Nephron (organoid): ENCODE results near the gene PDE11A.

Source experiments
- H3K27ac Mint-ChIP-seq, 3 experiments: 2 replicates each; pipeline ENCODE4 v1.8.0; 2020; ENCODE audit warnings: mixed read lengths in 3 of 3, mild to moderate bottlenecking in 2 of 3, moderate library complexity in 1 of 3
- H3K27me3 Mint-ChIP-seq: 2 replicates; pipeline ENCODE4 v1.8.0; 2021; ENCODE audit warnings: low read depth, mild to moderate bottlenecking, moderate library complexity, mixed read lengths
- H3K36me3 Mint-ChIP-seq: 2 replicates; pipeline ENCODE4 v1.8.0; 2020; ENCODE audit warnings: low read depth, mixed read lengths
- H3K4me1 Mint-ChIP-seq: 2 replicates; pipeline ENCODE4 v1.8.0; 2020; ENCODE audit warnings: mixed read lengths
- H3K4me3 Mint-ChIP-seq, 3 experiments: 2 replicates each; pipeline ENCODE4 v1.8.0; 2020; ENCODE audit warnings: mild to moderate bottlenecking in 3 of 3, mixed read lengths in 3 of 3, moderate library complexity in 2 of 3
- H3K9me3 Mint-ChIP-seq: 2 replicates; pipeline ENCODE4 v1.8.0; 2020; ENCODE audit warnings: mixed read lengths
- TF ChIP-seq, protein P1 (sequence below), 3 experiments: fragments of 200-600 bp; sonication (generic); IDR thresholded peaks; one replicate each; pipeline ENCODE4 v1.5.0; 2021; ENCODE audit warnings: antibody characterized with exemption in 3 of 3; ENCODE audit not compliant: unreplicated experiment in 3 of 3

PDE11A gene

DNA sequence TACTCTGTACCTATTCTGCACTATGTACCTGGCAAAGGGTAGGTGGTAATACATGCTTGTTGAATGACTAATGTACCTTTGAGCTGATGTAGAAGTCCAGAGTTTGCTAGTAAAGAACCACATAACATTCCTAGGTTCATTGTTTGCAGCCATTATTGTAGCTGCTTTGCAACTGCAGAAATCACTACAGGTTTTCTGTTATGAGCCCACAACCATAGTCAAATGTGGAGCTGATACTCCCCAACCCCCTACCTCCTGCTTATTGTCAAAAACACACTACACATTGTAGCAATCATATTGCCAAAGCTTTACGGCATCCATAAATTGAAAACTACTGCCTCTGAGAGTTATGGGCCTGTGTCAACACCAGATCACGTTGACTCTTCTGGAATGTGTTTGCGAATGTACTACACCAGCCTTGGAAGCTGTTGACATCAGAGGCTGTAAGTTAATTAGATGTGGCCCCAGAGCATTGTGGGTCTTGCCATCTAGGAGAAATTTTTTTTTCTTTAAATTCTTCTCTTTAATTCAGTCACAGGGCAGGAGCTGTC lies 493.0 kb downstream of the PDE11A start:
- Mint-ChIP-seq H3K27me3 (peaks cover 4% of the 10 kb centered on the region), H3K4me1 (no peaks in the 10 kb centered on the region), H3K4me3 (no peak overlapping the region), H3K27ac (no peak overlapping the region), H3K36me3 (no peaks in the 10 kb centered on the region), H3K9me3 (no peaks in the 10 kb centered on the region)
- TF ChIP-seq, protein P1, sequence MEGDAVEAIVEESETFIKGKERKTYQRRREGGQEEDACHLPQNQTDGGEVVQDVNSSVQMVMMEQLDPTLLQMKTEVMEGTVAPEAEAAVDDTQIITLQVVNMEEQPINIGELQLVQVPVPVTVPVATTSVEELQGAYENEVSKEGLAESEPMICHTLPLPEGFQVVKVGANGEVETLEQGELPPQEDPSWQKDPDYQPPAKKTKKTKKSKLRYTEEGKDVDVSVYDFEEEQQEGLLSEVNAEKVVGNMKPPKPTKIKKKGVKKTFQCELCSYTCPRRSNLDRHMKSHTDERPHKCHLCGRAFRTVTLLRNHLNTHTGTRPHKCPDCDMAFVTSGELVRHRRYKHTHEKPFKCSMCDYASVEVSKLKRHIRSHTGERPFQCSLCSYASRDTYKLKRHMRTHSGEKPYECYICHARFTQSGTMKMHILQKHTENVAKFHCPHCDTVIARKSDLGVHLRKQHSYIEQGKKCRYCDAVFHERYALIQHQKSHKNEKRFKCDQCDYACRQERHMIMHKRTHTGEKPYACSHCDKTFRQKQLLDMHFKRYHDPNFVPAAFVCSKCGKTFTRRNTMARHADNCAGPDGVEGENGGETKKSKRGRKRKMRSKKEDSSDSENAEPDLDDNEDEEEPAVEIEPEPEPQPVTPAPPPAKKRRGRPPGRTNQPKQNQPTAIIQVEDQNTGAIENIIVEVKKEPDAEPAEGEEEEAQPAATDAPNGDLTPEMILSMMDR (IDR thresholded peaks at IDR 0.05; ENCODE audit: unreplicated experiment in 3 of 3) = no peak

DNA sequence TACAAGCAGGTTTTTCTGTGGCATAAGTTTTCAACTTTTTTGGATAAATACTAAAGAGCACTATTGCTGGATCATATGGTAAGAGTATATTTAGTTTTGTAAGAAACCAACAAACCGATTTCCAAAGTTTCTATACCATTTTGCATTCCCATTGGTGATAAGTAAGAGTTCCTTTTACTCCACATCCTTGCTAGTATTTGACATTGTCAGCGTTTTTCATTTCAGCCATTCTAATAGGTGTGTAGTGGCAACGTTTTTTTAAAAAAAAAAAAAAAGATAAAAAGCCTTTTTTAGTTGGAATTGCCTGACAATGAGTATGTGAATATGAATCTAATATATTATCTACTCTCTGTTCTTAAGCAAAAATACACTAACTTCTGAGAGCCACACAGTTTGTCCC lies 494.1 kb downstream of the PDE11A start:
- TF ChIP-seq, protein P1 (IDR thresholded peaks at IDR 0.05; ENCODE audit: unreplicated experiment in 3 of 3) = no peak
- Mint-ChIP-seq H3K9me3 (no peaks in the 10 kb centered on the region), H3K27me3 (peaks cover 4% of the 10 kb centered on the region), H3K4me1 (peaks cover 4% of the 10 kb centered on the region), H3K36me3 (no peaks in the 10 kb centered on the region), H3K4me3 (no peak overlapping the region), H3K27ac (no peak overlapping the region)

DNA sequence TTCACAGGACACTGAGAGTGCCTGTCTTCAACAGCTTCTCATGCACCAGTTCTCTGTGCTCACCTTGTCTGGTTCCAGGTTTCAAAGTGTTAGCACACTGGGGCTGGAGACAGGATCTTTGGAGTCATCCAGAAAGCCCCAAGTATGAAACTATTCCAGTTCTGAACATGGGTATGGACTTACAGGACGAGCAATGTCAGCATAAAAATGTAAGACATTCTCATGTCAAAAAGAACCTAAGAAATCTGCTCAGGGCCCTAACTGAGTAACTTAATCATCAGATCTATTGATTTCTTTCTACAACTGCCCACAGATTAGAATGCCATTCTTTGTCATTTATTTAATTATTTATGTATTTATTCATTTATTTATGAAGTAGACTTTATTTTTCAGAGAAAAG lies 495.5 kb downstream of the PDE11A start:
- H3K4me3 Mint-ChIP-seq = no peak overlapping the region
- H3K36me3 Mint-ChIP-seq = no peaks in the 10 kb centered on the region
- no peaks in the 10 kb centered on the region for H3K27me3 Mint-ChIP-seq
- H3K27ac Mint-ChIP-seq = no peak overlapping the region
- TF ChIP-seq, protein P1 (IDR thresholded peaks at IDR 0.05; ENCODE audit: unreplicated experiment in 3 of 3) = no peak
- H3K9me3 Mint-ChIP-seq = no peaks in the 10 kb centered on the region
- H3K4me1 Mint-ChIP-seq = peaks cover 14% of the 10 kb centered on the region

DNA sequence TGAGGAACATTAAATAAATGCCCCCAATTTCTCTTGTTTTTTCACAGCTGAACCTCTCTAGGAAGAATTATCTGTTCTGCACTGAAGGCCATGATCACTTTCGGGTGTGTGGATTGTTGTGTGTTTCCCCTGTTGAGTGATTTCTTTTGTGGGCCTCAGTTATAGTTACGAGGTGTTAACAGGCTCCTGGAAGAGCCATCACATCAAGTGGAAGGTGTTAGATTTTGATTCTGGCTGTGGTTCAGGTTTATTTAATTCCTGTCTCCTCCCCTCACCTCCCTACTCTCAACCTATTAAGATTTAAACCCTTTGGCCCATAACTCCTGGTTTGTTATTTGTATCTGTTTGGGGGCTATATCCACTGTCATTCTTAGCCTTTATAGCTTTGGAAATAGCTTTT lies 497.2 kb downstream of the PDE11A start:
- no peaks in the 10 kb centered on the region for H3K9me3 Mint-ChIP-seq
- TF ChIP-seq, protein P1 (IDR thresholded peaks at IDR 0.05; ENCODE audit: unreplicated experiment in 3 of 3) = no peak
- no peaks in the 10 kb centered on the region for H3K27me3 Mint-ChIP-seq
- H3K36me3 Mint-ChIP-seq = no peaks in the 10 kb centered on the region
- no peak overlapping the region for H3K4me3 Mint-ChIP-seq
- no peak overlapping the region for H3K27ac Mint-ChIP-seq
- peaks cover 23% of the 10 kb centered on the region for H3K4me1 Mint-ChIP-seq

DNA sequence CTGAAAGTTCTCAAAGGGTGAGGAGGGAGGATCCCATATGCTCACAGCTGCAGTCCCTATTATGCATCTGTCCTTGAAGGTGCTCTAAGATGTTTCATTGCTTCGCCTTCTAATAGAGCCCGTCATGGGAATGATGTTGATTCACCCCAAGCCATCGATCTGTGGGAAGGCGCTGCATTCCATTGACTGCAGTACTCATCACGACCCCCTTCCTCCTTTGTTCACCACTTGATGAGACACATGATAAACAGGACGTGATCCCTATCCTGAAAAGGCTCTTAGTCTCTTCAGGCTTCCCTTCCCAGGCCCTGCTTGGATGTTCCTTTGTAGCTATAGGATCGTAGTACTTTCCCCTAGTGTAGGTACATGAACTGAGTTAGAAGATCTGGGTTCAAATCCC lies 498.2 kb downstream of the PDE11A start:
- H3K27me3 Mint-ChIP-seq = no peaks in the 10 kb centered on the region
- H3K4me3 Mint-ChIP-seq = no peak overlapping the region
- no peaks in the 10 kb centered on the region for H3K36me3 Mint-ChIP-seq
- H3K27ac Mint-ChIP-seq = no peak overlapping the region
- TF ChIP-seq, protein P1 (IDR thresholded peaks at IDR 0.05; ENCODE audit: unreplicated experiment in 3 of 3) = no peak
- H3K9me3 Mint-ChIP-seq = no peaks in the 10 kb centered on the region
- H3K4me1 Mint-ChIP-seq = peaks cover 23% of the 10 kb centered on the region
